Measurements from ENCODE around the gene PRCC.

DNA sequence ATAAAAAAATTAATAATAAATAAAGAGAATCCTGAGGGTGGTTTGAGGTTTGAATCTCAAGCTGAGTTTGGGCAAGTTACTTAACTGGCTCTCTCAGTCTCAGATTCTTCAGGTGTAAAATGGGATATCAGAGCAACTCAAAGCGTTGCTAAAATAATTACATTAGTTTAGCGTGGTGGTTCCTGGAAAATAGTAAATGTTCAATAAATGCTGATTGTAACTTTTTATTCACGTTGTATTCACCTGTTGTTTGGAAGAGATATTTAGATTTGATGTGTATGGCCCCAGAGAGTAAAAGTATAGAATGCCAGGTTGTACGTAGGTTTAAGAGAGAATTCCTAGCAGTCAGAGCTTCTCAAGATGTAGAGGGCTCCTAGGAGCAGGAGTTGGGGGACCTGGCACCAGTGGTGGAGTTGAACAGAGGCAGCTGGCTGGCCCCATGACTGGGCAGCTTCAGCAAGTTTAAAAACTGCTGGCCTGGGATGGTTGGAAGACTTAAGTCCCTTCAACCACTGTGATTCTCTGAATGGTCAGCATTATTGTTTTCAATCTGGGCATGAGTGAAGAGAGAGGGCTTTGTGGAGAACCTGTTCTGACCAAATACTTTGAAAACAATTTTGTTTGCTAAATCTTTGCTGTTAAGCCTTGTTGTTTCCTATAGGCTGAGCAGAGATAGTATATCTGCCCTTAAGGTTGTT, 22.4 kb downstream of the PRCC start:
- TF ChIP-seq, protein P1, sequence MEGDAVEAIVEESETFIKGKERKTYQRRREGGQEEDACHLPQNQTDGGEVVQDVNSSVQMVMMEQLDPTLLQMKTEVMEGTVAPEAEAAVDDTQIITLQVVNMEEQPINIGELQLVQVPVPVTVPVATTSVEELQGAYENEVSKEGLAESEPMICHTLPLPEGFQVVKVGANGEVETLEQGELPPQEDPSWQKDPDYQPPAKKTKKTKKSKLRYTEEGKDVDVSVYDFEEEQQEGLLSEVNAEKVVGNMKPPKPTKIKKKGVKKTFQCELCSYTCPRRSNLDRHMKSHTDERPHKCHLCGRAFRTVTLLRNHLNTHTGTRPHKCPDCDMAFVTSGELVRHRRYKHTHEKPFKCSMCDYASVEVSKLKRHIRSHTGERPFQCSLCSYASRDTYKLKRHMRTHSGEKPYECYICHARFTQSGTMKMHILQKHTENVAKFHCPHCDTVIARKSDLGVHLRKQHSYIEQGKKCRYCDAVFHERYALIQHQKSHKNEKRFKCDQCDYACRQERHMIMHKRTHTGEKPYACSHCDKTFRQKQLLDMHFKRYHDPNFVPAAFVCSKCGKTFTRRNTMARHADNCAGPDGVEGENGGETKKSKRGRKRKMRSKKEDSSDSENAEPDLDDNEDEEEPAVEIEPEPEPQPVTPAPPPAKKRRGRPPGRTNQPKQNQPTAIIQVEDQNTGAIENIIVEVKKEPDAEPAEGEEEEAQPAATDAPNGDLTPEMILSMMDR (conservative IDR thresholded peaks at IDR 0.05; ENCODE audit: low read length): no peak
- no peak for TF ChIP-seq EZH2phosphoT487 (IDR thresholded peaks at IDR 0.05; ENCODE audit: borderline replicate concordance)
